ENCODE data around the gene MAN1C1.
"Not testable (repeated sequence)": the region's sequence is repeated elsewhere in the genome, so short reads cannot be mapped to it uniquely, and the experiment has no call there.

MAN1C1 gene

DNA sequence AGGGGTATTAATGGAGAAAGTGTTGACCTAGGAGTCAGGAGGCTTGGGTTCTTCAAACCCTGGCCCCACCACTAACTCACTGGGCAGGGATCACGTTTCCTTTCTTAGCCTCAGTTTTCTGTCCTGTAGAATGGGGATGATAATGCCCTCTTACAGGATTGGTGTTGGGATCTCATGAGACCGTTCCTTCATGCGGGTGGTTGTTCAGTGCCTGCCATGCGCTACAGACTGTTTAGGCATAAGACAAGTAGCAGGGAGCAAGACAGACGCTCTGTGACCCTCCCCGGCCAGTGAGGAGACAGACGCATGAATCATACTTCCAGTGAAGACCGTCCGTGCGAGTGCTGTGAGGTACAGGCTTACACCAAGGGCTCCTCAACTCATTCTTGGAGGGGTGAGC lies 81.7 kb downstream of the MAN1C1 start:
- DNase-seq (ENCODE audit: low spot score): no peak

DNA sequence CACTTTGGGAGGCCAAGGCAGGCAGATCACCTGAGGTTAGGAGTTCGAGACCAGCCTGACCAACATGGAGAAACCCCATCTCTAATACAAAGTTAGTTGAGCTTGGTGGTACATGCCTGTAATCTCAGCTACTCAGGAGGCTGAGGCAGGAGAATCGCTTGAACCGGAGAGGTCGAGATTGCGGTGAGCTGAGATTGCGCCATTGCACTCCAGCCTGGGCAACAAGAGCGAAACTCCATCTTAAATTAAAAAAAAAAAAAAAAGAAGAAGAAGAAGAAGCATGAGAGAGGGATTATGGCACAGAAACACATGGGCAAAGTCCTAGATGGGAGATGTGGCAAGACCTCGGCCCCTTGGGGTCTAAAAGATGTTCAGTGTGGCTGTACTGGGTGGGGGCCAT lies 82.5 kb downstream of the MAN1C1 start:
- DNase-seq (ENCODE audit: low spot score): not testable (repeated sequence)

DNA sequence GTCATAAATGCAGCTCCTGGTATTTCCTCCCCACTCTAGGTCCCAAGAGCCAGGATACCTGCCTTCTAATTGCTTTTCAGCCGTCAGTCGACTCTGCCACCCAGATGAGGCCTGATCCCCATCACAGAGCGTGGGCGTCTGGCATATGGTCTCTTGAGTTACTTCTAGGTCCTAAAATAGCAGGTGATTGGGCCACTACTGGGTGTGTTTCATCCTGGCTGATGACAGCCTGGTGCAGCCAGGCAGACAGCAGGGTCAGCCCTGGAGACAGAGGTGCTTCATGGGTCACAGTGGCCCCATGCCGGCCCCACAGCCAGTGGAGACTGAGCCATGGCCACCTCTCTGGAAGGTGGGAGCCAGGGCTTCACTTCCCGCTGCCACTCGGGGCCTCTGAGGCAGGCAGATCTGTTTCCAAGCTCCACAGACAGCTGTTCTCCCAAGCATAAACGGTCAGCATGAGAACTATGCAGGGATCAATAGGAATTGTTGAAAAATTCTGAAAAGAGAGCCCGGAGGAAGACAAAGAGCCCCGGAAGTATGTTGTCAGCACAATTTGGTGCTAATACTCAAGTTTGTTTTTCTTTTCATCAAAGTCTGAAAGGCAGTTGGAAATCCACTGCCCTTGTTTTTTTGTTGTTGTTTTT lies 83.0 kb downstream of the MAN1C1 start:
- DNase-seq (ENCODE audit: low spot score): no peak

DNA sequence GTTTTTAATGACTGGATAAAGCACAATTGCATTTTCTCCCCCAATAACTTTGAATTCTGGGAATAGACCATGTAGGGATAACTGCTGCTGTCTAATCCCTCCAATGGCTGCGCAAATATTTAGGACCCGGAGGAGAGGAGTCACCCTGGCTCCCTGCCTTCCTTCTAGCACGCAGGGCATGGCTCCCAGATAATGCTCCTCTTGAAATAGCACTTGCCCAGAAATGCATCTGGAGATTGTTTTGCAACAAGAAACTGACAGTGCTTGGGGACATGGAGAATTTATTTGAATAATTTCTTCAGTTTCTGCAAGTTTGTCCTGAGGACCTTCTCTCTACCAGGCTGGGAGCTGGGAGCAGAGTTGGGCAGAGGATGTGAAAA lies 83.5 kb downstream of the MAN1C1 start:
- DNase-seq (ENCODE audit: low spot score): peak; percentile 84

DNA sequence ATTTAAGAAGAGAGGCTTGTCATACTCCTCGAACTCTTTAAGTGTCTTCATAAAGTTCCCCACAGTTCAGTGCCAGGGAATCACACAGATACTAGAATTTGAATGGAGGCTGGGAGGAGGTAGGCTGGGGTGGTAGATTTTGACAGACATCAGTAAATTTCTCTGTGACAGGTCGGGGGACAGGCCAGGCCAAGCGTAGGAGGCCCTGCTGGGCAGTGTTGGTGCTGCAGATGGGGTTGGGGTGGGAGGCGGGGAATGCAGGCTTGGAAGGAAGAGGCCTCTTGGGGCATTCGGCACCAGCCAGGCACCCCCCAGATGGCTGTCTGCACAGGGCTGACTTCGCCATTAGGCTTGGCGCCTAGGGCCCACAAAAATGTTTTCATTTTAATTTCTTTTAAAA lies 84.0 kb downstream of the MAN1C1 start:
- no peak for DNase-seq (ENCODE audit: low spot score)

DNA sequence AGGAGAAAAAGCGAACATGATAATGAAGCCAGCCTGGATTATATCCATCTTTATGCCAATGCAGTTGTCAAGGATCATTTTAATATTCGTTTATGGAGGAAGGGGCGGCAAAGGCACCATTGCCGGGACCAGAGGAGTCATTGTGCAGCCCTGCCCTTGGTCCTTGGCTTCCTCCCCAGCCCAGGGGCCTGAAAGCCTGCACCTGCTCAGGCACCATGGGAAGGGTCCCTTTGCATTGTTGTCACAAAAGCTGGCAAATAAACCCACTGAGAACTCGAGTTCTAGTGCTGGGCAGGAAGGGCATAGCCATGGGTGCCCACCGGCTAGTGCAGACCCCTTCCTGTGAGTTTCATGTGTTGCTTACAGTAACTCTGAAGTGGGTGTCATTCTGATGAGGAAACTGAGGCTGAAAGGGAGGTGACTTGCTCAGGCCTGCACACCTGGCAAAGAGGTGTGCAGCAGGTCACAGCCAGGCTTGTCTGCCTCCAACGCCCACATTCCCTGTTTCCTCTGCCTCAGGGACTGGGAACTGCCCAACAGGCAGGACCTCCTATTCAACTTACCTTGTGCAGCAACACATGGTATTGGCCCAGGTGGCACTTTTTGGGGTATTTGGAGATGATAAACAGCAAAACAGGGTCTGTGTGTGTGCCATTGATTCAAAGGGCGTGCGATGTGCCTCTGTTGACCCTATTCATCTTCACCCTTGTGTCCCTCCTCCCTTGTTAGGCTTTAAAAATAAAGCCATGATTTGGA lies 84.6 kb downstream of the MAN1C1 start:
- DNase-seq (ENCODE audit: low spot score): no peak

DNA sequence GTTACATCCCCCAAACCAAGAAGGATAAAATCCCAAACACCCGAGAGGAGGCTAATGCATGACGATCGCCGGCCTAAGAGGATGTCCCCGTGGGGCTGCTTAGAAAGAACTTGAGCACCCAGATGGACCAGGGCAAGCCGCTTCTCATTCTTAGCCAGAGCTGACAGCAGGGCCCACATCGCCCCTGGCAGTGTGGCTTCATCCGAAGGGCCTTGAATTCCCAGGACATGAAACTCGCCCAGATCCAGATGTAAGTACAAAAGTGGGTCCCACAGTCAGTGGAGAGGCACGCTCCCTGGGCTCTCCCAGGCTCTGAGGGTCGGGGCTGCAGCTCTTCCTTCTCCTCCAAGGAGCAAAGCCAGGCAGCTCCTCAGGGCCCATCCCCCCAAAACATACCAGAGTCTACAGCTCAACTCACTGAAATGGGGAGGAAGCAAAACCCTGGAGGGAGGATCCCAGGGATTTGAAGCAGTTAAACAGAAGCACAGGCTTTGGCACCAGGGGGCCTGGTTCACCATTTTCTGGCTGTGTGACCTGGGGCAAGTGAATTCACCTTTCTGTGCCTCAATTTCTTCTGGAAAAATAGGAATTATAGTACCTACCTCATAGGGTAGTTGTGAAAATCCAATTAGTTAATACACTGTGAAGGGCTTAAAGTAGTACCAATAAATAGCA lies 85.6 kb downstream of the MAN1C1 start:
- DNase-seq (ENCODE audit: low spot score): peak; percentile 69

DNA sequence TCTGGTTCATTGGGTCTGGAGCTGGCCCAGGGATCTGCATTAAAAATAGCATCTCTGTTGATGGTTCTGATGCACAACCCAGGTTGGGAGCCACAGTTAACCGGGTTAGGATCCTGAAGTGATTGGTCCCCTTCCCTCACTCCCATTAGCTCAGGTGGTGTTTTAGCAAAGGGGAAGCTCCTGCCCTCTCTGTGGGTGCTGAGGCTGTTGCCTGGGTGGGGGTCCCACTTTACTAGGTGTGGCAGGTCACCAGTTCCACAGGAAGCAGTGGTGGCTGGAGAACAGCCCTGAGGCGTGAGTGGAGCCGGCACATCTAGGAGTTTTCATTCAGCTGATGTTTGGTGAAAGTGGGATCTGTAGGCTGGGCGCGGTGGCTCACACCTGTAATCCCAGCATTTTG lies 86.5 kb downstream of the MAN1C1 start:
- no peak for DNase-seq (ENCODE audit: low spot score)

DNA sequence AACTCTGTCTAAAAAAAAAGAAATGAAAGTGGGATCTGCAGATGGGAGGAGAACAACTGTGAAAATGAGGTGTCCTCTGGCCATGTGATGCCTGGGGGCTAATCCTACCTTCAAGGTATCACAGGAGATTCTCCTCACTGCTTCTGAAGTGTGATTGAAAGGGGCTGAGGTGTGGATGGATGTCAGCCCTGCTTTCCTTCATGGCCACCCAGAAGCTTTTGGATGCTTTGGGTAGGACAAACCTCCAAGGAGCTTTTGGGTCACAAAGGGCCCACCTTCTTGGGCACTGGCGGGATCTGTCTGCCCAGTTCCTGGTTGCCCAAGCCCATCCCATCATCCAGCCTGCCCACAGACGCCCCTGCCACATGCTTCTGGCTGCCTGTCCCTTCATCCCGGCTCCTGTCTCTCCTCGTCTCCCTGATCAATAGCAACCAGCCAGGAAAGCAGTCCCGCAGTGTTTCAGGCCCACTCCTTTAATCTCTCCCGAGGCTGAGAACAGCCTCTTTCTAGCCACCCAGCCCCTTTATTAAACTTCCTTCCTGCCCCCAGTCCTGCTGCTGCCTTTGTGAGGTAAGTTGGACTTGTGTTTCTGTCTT lies 87.2 kb downstream of the MAN1C1 start:
- DNase-seq (ENCODE audit: low spot score): no peak

DNA sequence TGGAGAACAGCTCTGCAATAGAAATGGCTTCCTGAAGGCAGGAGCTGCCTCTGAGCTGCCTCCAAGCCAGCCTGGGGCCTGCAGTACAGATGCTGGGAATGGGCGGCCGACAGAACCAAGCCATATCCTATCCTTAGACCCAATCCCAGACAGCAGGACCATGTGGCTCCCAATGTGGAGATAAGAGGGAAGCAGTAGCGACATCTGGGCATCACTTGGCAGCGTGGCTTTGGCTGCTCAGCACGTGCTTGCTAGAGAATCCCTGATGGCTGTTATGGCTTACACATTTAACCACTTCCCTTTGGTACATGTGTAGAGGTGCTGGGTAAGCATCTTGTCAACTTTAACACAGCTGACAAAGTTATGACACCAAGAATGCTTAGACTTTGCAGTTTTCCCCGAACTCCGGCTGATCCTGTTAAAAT lies 87.7 kb downstream of the MAN1C1 start:
- no peak for DNase-seq (ENCODE audit: low spot score)

DNA sequence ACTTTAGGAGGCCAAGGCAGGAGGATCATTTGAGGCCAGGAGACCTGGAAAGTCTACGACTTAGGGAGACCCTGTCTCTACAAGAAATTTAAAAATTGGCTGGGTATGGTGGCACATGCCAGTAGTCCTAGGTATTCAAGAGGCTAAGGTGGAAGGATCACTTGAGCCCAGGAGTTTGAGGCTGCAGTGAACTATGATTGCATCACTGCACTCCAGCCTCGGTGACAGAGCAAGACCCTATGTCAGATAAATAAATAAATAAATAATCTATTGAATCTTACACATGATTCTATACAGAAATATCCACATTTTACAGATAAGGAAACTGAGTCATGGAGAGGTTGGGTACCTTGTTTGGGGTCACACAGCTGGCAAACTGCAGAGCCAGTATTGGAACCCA lies 89.1 kb downstream of the MAN1C1 start:
- no peak for DNase-seq (ENCODE audit: low spot score)

DNA sequence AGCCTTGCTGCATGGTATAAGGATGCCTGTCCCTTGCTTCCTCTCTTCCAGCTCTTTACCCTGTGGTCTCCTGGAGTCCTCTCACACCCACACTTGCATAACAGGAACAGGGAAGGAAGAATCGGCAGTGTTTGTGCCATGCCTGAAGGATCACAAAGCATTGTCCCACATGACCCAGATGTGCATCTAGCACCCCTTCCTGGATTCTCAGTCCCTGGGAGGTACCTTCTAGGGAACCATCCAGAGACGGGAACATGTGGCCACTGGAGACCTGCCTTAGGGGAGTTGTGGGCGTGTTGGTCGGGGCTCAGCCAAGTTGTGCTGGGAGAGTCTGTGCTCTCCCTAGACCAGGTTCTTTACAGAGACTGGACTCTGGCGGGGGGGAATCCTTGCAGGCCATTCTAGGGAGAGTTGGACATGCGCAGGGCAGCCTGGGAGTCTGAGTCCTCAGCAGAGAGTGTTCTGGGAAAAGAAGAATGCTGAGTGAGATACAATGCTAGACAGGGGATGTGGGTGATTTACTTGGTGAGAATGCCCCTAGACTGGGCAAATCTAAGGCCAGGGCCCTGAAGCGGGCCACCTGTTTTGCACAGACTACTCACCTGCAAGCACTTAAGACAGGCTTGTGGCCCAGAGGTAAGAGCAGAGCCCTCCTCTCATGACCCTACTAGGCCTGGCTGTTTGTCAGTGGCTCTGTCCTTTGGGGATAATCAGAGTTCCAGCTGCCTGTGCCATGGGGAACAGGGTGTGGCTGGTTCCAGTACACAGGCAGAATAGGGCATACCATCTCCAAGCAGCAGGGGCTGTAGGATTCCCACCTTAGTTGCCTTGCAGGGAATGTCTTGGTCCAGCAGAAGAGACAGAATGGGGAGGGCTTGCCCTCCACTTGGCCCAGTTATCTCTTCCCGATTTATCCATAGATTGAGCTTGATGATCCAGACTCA lies 89.8 kb downstream of the MAN1C1 start:
- DNase-seq (ENCODE audit: low spot score): no peak

DNA sequence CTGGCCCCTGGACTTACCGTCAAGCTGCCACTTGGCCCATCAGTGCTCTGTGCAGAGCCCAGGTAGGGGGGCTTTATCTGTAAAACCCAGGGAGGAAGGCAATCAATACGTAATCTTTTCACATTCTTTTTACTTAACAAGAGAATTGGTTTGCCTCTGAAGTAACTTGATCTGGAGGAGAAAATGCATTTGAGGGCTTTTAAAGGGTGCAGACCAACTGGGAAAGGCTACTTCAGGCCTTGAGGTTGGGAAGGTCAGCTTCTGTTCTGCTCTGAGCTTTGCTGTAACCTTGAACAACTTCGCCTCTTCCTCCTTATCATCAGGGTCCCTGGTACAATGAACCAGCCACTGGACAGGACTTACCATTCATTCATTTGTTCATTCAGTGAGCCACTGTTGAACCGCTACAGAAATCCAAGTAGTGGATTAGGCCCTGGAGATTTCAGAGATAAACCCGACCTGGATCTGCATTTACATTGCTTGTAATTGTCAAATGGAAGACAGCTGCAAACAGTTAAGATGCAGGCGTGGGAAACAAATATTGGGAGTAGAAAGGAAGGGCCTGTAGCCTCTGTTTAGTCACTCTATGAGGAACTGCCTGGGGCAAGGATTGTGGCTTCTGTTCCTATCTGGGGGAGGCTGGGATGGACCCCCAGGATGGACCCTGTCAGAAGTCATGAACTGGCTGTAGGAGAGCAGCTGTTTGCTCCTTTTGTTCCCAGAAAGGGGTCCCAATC lies 90.9 kb downstream of the MAN1C1 start:
- peak; percentile 67 for DNase-seq (ENCODE audit: low spot score)

DNA sequence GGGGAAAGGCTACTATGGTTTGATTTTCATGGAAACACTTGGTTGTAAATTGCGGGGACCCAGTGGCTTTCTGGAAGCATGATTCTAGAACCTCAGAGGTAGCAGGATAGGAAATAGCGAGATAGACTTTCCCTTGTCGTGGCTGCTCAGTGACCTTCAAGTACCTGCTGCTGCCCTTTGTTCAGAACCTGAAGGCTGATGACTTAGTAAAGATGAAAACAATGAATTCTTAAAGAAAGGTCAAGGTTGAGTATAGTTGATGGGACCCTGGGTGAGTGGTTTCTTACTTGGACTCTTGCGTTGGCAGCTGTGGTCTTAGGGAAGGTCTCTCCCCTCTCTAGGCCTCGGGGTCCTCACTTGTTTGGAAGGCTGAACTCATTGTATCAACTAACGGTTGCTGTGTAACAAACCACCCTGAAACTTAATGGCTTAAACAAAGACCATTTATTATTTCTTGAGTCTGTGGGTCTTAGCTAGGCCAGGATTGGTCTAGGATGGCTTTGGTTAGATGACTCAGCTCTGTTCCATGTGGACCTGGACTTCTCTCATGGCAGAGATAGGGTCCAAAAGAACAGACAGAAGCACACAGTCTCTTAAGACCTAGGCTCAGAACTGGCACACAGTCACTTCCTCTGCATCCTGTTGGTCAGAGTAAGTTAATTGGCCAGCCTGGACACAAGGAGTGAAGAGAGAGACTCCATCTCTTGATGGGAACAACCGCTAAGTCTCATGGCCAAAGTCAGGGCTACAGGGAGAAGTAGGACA lies 94.2 kb downstream of the MAN1C1 start:
- DNase-seq (ENCODE audit: low spot score): no peak

DNA sequence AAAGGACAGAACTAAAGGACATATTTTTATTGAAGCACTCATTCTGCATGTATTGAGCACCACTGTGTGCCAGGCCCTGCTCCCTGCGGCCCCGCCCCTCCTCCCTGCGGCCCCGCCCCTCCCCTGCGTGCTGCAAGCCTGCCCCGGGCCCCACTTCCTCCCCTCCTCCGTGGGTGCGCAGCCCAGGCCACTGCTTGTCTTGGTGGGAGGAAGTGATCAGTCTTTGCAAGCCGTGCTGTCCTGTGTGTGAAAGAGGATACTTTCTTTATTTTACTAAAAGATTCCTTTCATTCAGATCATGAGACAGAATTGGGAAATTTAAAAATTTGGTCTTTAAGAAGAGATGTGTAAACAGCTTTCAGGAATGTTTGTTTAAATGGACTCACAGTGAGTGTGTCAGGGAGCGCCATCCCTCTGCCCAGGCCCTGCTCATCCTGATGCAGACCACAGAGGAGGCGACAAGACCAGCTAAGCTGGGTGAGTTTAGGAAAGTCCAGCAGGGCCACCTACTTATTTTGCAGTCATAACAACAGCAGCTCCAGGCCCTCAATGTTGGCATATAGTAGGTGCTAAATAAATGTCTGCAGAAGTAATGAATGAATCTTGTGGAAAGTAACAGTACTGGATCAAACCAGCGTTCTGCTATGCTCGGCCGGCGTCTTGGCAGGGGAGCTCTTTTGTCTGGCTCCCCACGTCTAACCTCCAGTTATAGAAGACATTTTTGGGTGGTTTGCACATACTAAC lies 95.1 kb downstream of the MAN1C1 start:
- DNase-seq (ENCODE audit: low spot score): no peak

DNA sequence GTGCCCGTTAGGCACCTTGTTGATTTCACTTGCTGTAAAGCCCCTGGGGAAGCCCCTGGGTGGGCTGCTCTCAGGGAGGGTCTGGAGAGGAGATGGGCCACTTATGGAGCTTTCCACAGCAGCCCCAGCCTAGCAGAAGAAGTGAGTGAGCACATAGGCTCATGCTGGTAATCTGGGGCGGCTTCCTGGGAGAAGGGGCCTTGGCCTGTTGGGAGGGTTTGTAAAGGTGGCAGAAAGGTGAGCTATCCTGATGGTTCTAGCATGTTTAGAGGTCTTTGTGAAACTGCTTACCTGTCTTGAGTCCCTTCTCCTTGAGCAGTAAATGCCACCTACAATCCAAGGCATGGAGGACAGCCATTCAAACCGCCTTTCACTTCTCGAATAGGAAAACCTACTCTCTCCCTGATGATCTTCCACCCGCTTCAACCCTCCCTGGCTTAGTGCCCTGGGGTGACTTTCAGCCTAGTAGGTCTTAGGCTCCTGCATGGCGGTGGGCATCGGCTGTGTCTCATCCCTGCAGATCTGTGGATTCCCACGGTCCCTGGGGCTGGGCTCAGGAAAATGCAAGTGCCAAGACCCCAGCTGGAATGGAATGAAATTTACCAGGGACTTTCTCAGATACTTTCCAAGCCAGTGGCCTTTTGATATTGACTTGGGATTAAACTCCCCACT lies 95.8 kb downstream of the MAN1C1 start:
- no peak for DNase-seq (ENCODE audit: low spot score)

DNA sequence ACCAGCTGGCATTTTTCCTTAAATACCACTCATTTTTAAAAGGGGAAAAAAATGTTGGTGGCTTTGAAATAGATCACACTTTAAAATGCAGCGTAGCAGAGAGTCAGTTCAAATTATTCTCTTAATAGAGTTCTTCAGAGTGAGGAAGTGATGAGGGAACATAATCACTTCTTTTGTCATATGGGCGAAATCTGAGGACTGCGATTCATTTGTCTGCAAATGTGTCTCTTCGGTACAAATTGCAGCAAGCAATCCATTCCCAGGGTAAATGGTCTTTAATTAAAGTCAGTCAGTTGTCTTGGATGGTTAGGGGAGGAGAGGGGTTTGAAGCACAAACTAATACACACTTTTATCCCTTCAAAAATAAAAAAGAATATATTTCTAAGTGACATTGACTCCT lies 97.4 kb downstream of the MAN1C1 start:
- no peak for DNase-seq (ENCODE audit: low spot score)

DNA sequence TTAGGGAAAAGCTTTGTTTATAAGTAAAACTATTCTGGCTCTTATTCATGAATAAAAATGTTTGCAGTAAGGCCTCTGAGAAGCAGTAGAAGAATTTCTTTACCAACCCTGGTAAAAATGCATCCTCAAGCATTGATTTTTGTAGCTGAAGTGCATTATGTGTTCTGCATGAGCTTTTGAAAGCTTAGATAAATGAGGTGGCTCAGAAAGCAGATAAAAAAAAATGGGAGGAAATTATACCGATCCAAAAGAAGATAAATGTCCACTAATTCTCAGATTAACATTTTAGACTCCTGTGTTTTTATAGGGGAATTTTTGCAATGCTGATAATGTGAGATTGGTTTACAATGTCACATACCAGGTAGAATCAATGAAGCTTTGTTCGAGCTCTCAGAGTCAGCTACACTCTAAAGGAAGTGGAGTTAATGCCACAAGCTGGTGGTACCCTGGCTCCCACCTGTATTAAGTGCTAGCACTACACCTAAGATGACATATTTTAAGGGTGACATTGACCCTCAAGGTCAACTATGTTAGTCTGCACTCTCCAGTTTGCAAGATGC lies 97.9 kb downstream of the MAN1C1 start:
- no peak for DNase-seq (ENCODE audit: low spot score)

DNA sequence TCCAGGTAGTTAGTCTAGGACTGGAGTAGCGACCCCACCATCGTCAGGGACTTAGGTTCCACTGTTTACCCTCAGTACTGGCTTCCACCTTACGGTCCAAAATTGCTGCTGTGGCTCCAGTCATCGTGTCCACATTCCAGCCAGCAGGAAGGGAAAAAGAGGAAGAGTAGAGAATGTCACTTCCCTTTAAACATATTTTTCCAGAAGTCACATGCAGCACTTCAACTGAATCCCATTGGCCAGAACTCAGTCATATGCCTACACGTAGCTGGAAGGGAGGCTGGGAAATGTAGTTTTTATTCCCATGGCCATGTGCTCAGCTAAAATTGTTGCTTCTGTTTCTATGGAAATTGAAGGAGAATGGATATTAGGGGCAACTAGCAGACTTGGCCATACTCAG lies 99.3 kb downstream of the MAN1C1 start:
- no peak for DNase-seq (ENCODE audit: low spot score)

All from AG20443 (cell line).